NCI-H2196 (cell line): ENCODE data around the gene MAP3K13.
A peak's percentile ranks its signal among the peaks of the same experiment; 100 is the strongest.

Experiments used
- DNase-seq: peaks from one replicate; lab custom pipeline; 2025; ENCODE audit not compliant: unreplicated experiment; lab: John Stamatoyannopoulos, UW

Gene MAP3K13

GRCh38 chr3:185362850-185363661 is at the start of gene MAP3K13:
Gene MAP3K13, plus strand, starts transcription at chr3:185363136. Its CDS starts 65,446 bp downstream, at chr3:185428582.
- peak; percentile 98 for DNase-seq

- no peak for DNase-seq
These were observed 49.2 kb upstream of the MAP3K13 start for GRCh38 chr3:185313693-185314246.

GRCh38 chr3:185316740-185317412 is 46.1 kb upstream of the MAP3K13 start:
- DNase-seq: no peak

DNA sequence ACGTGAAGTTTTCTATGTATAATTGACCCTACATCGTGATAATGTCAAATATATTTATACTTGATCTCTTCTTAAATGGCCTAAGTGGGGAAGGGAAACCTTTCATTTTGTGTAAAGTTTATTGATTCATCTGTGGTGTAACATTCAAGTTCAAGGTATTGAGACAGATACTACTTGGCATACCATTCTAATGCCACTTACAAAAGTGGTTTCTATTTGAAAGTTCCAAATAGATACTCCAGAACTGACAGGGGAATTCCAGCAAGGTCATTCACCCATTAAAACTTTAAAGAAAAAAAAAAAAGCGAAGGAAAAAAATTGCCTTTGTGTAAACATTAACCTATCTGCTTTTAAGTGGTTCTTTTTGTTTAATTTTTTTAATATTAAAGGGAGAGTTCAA is 45.3 kb upstream of the MAP3K13 start:
- no peak for DNase-seq

GRCh38 chr3:185318141-185318540 is 44.8 kb upstream of the MAP3K13 start:
- no peak for DNase-seq

DNA sequence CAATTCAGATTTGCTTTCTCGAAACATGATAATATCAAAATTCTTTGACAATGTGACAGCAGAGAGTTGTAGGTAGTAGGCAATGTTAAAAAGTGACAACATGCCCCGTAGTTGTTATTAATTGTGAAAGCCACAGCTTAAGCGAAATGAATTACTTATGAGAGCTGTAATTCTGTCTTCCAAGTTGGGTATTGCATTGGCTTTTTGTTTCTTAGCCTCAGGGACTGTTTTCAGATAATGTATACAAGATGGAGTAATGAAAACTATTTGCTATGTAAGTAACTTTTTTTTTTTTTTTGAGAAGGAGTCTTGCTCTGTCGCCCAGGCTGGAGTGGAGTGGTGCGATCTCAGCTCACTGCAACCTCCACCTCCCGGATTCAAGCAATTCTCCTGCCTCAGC is 43.1 kb upstream of the MAP3K13 start:
- DNase-seq: no peak

- no peak for DNase-seq
These were observed 42.0 kb upstream of the MAP3K13 start for GRCh38 chr3:185320949-185321348.

DNA sequence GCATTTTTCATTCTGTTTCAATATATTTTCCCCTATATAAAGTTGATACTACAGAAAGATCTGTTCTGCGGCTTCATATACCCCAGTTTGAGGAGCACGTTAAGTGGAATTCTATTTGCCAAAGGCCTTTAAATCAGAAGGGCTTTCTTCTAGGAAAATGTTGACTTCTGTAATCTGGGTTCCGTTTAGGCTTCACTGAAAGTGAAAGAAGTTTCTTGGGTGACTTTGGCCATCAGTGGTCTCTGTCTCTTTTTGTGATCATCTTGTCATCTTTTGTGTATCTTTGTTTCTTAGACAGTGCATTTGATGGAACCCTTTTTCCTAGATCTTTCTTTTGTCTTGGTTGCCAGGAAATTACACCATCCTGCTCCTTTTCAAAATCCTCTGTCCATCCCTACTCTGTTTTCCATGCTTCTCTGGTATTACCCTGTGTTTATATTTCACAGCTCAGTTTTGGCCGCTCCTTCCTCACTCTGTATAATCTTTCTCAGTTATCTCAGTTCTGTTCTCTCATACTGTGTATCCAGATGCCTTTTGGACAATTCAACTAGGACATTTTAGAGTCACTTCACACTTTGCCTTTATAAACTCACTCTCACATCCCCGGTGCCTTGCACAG is 40.7 kb upstream of the MAP3K13 start:
- no peak for DNase-seq

DNA sequence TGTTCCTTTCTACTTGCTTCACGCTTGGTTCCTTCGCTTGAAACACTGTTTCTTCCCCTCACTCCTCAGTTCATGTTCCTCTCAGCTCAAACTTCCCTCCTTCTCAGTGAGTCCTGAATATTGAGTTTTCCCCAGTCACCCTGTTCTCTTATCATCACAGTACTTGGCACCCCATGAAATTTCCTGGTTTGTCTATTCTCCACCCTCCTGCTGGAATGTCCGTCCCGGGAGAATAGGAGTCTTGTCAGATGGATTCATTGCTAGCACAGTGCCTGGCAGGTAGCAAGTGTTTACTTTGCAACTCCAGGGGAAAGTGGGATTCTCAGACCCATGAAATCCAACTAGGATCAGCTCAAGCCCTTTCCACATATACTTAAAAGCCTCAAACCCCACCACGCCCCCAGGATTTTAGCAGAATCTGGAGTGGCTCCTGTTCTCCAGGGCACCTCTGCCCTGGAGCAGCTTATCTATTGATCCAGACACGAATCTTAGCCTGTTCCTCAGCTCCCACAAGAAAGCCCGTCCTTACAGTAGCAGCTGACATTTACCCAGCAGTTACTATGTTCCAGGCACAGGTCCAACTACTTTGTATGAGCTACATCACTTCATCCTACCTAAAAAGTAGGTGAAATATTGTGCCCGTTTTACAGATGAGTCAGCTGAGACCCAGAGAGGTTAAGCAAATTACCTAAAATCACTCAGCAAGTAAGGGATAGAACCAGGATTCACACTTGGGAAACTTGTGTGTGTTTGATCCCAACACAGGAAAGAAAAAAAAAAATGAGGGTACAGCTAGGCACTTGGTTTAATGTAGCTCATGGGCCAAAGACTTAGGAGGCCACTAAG is 36.8 kb upstream of the MAP3K13 start:
- no peak for DNase-seq

GRCh38 chr3:185327062-185327461 is 35.9 kb upstream of the MAP3K13 start:
- DNase-seq: no peak

- no peak for DNase-seq
These were observed 34.5 kb upstream of the MAP3K13 start for GRCh38 chr3:185328324-185329004.

DNA sequence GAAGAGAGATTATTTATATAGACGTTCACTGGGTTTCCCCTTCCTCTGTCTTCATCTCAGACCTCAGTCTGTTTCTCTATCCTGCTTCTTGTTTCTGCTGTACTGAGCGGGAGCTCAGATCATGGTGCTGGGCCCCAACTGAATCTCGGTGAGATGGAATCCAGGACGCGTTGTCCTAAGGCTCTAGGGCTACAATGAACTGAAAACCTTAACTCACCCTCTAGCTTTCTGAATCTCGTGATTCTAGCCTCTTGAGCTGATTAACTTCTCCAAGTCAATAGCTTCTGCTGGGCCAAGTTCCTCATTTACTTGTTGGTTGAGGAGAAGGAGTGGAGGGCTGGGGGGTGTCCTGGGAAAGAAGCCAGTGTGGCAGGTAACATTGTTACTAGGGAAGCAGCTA is 32.7 kb upstream of the MAP3K13 start:
- DNase-seq: no peak

GRCh38 chr3:185330644-185331043 is 32.3 kb upstream of the MAP3K13 start:
- peak; percentile 65 for DNase-seq

DNA sequence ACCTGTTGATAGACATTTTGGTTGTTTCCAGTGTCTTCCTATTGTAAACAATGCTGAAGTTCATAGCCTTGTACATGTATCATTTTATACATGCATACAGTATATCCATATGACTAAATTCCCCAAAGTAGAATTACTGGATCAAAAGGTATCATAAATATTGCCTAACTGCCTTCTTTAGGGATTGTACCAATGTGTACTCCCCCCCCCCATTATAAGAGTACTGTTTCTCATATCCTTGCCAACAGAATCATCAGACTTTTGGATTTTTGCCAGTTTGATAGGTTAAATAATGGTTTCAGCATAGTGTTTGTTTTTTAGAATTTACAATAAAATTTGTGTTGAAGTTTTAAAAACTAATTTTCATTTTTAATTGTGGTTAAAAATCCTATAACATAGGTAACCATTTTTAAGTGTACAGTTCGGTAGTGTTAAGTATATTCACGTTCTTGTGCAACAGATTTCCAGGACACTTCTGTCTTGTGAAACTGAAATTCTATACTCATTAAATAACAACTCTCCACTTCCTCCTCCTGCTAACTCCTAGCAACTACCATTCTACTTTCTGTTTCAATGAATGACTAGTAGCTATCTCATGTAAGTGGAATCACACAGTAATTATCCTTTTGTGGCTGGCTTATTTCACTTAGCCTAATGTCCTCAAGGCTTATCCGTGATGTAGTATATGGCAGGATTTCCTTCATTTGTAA is 30.8 kb upstream of the MAP3K13 start:
- DNase-seq: peak; percentile 96

DNA sequence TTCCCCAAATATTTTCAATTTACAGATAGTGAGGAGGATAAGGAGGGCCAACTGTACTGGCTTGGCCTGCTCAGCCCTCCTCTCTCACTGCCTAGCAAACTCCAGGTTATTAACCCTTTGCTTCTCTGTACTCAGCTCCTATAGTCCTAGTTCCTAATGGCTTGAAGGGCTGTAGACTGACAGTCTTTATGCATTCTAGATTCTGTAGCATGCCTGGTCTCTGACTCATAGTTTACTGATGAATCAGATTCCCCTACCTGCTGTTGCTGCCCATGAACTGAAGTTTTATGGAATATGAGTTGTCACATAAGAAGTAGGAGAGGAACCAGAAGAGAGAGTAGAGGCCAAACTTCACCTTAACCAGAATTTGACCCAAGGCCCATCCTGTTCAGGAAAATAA is 27.1 kb upstream of the MAP3K13 start:
- DNase-seq: peak; percentile 41

DNA sequence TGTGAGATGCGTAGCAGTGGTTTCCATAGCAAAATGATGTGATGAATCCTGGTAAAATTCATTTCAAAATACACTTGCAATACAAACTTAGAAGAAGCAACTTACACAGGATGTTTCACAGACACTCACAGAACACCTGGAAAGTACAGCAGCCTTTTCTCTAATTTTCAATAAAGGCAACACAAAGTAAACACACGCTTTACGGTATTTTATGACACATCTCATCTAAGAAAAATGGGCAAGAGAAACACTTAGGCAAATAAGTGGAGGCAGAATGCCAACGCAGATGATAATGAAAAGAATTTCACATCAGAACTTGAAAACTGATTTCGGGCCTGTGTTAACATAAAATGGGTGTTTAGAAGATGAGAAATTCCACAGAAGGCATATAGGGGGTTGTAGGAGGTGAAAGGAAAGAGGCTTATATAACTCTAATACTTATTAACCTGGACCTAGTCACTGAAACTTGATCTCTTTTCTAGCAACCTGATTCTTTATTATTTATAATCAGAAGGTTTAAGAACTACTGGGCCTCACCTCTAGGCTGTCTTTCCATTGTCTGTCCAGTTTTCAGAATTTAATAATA is 25.6 kb upstream of the MAP3K13 start:
- DNase-seq: peak; percentile 94

GRCh38 chr3:185339945-185340344 is 23.0 kb upstream of the MAP3K13 start:
- DNase-seq: no peak

DNA sequence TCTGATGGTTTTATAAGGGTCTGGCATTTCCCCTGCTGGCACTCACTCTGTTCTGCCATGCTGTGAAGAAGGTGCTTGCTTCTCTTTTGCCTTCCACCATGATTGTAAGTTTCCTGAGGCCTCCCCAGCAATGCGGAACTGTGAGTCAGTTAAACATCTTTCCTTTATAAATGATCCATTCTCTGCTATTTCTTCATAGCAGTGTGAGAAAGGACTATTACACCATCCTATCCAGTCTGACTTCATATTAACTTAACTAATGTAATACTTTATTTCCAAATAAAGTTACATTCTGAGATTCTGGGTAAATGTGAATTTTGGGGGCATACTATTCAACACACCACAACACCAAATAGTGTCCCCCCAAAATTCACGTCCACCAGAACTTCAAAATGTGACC is 22.2 kb upstream of the MAP3K13 start:
- no peak for DNase-seq
